Small intestine (tissue), 7 donors: ENCODE data around the gene MTUS2. TPM values are rescaled to one million over a fixed set of nuclear protein-coding genes. Genes with fewer than 3 reads are reported as not detected.
A peak's percentile ranks its signal among the peaks of the same experiment; 100 is the strongest.

Experiments used
- DNase-seq, 2 donors: peaks; one replicate each; pipeline versions ENCODE4 v3.0.0 to v3.0.0-alpha.2; 2013
- FAIRE-seq: peaks from 2 replicates; lab custom pipeline; 2012; peaks lifted over from hg19 to GRCh38; lab: Jason Lieb, UNC
- H3K27ac ChIP-seq, 3 donors: one replicate each; pipeline ENCODE4 v1.5.1; 2013; ENCODE audit warnings: low read length in 2 of 3, mild to moderate bottlenecking in 2 of 3, control low read depth in 1 of 3, inconsistent platforms in 1 of 3, low read depth in 1 of 3, moderate library complexity in 1 of 3
- H3K27me3 ChIP-seq, 3 donors: one replicate each; pipeline ENCODE4 v1.6.1; 2013; ENCODE audit warnings: low read length in 3 of 3, inconsistent platforms in 1 of 3; ENCODE audit not compliant: control insufficient read depth in 3 of 3, insufficient read depth in 3 of 3
- H3K36me3 ChIP-seq, 3 donors: one replicate each; pipeline ENCODE4 v1.6.1; 2013; ENCODE audit warnings: low read length in 3 of 3, inconsistent platforms in 1 of 3, low read depth in 1 of 3, mild to moderate bottlenecking in 1 of 3, moderate library complexity in 1 of 3; ENCODE audit not compliant: control insufficient read depth in 3 of 3, insufficient read depth in 2 of 3
- H3K4me1 ChIP-seq, 3 donors: one replicate each; pipeline ENCODE4 v1.6.1; 2013; ENCODE audit warnings: low read length in 2 of 3, inconsistent platforms in 1 of 3, low read depth in 1 of 3, mild to moderate bottlenecking in 1 of 3, moderate library complexity in 1 of 3; ENCODE audit not compliant: control insufficient read depth in 3 of 3, insufficient read depth in 2 of 3
- H3K4me3 ChIP-seq, 3 donors: one replicate each; pipeline ENCODE4 v1.5.1; 2013; ENCODE audit warnings: low read length in 3 of 3, control low read depth in 1 of 3, inconsistent platforms in 1 of 3, low read depth in 1 of 3, mild to moderate bottlenecking in 1 of 3, moderate library complexity in 1 of 3
- H3K9me3 ChIP-seq, 2 donors: one replicate each; pipeline ENCODE4 v1.6.1; 2013; ENCODE audit warnings: low read depth in 1 of 2, low read length in 1 of 2; ENCODE audit not compliant: control insufficient read depth in 2 of 2, insufficient read depth in 1 of 2
- WGBS, 3 donors: extraction: QIAGEN DNeasy Blood & Tissue Kit; methylation state at CpG; one replicate each; pipeline ENCODE4 v1.1.7; 2013; 5-methylcytosine and 5-hydroxymethylcytosine counted together
- polyA plus RNA-seq, 4 donors: library from polyadenylated mRNA; stranded (reverse) in 3 of 4; unstranded in 1 of 4; fragments of 200-250 nt in 3 of 4; fragments of 120-200 nt in 1 of 4; gene quantifications; one replicate each; pipeline versions ENCODE4 v1.2.1 to v1.2.3, GENCODE V29; 2013
- donor health status: healthy with polysubstance abuse.
- donor health status: control.
- donor health status: control.
- donor health status: Bipolar disorder and iron deficiency.
- donor health status: healthy.

The MTUS2 gene
- polyA plus RNA-seq, 4 donors, result under 0.01 to 0.53 (median 0.22) TPM

DNA sequence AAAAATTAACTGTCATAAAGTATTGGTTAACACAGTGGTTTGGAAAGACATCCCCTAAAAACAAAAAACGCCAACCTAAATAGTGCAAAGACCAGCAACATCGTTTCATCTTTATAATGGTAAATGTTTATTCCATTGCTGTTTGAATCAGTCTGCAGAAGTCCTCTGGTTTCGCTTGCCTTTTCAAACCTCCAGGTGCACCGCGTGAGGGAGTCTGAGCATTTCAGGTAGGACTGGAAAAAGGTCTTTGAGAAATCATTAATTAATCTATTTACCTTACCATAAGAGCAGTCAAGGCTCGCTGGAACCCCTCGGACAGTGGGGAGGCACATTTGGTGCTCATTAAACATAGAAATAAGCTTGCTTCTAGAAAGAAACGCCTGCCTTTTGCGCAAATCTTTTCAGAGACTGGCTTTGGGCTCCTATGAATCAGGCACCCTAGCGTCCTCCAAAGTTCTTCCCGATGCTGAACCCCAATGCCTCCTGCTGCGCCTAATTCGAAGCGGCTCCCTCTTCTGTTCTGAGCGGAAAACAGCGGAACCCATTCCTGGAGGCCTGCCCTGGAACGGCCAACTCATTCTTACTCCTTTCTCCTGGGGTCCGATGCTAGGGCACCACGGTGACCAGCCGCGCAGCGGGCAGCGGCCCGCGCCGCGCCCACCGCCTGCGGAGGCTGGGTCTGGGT, 951 bp upstream of the MTUS2 start:
- WGBS, 3 donors, result 2 to 5% (median 5%) methylated on average over 27 to 29 of the region's 29 CpGs
- Histone ChIP-seq H3K4me1 (no peaks in the 10 kb centered on the region), H3K27ac (no peak overlapping the region), H3K36me3 (no peaks in the 10 kb centered on the region), H3K9me3 (no peaks in the 10 kb centered on the region), H3K4me3 (peak overlapping the region in 1 of 3 donors; percentile 49), H3K27me3 (peaks cover 3 to 43% (median 17%) of the 10 kb centered on the region in 3 donors)
- FAIRE-seq, result no peak
- DNase-seq, result peak; percentile 28 to 37

GRCh38 chr13:28819735-28820098, 422 bp upstream of the MTUS2 start:
- peaks cover 3 to 43% (median 17%) of the 10 kb centered on the region in 3 donors for H3K27me3 ChIP-seq
- FAIRE-seq (no peak), DNase-seq (peak; percentile 46 to 69)
- H3K4me3 ChIP-seq, result peak overlapping the region in 1 of 3 donors; percentile 49
- no peaks in the 10 kb centered on the region for H3K36me3 ChIP-seq
- WGBS, 3 donors, result 0% methylated on average over 16 to 53 of the region's 55 CpGs; no CpG with 5 or more reads in 1 of the 3 donors
- no peaks in the 10 kb centered on the region for H3K9me3 ChIP-seq
- H3K4me1 ChIP-seq, result no peaks in the 10 kb centered on the region
- H3K27ac ChIP-seq, result no peak overlapping the region

GRCh38 chr13:28822151-28822550, 2.0 kb downstream of the MTUS2 start:
- Histone ChIP-seq H3K4me3 (no peak overlapping the region), H3K9me3 (no peaks in the 10 kb centered on the region), H3K27ac (no peak overlapping the region), H3K27me3 (peaks cover 3 to 41% (median 17%) of the 10 kb centered on the region in 3 donors), H3K36me3 (no peaks in the 10 kb centered on the region), H3K4me1 (no peaks in the 10 kb centered on the region)
- DNase-seq (no peak), FAIRE-seq (no peak)
- 90 to 99% (median 93%) methylated on average over 5 of the region's 5 CpGs for WGBS, 3 donors

- Histone ChIP-seq H3K4me1 (no peaks in the 10 kb centered on the region), H3K27me3 (peaks cover under 1 to 36% (median 12%) of the 10 kb centered on the region in 3 donors), H3K36me3 (no peaks in the 10 kb centered on the region), H3K27ac (no peak overlapping the region), H3K9me3 (peaks cover 0 to under 1% of the 10 kb centered on the region in 2 donors), H3K4me3 (no peak overlapping the region)
- FAIRE-seq (no peak), DNase-seq (no peak)
- WGBS, 3 donors, result 68 to 84% (median 73%) methylated on average over 3 of the region's 3 CpGs
Observed at GRCh38 chr13:28822801-28823200, 2.7 kb downstream of the MTUS2 start.

DNA sequence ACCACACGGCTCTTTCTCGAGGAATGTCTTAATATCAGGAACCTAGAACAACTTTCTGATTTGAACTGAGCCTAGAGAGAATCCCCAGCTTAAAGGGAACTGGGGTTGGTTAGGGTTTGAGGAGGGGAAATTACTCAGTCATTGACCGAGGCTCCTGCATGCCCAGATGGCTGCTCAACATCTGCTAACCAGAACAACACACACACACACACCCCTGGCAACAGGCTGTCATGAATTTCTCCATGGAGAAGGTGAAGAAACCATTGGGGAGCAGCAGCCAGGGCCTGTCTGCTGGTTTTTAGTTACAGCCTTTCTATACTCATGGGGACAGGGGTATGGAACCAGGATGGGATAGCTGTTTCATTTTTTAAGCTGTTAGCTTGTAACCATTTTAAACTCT, 5.2 kb downstream of the MTUS2 start:
- Histone ChIP-seq H3K9me3 (peaks cover 0 to 10% of the 10 kb centered on the region in 2 donors), H3K4me1 (no peaks in the 10 kb centered on the region), H3K4me3 (no peak overlapping the region), H3K27ac (no peak overlapping the region), H3K36me3 (no peaks in the 10 kb centered on the region), H3K27me3 (peaks cover 0 to 19% (median 3%) of the 10 kb centered on the region in 3 donors)
- 79 to 89% (median 81%) methylated on average over 3 of the region's 3 CpGs for WGBS, 3 donors
- no peak for DNase-seq
- no peak for FAIRE-seq

DNA sequence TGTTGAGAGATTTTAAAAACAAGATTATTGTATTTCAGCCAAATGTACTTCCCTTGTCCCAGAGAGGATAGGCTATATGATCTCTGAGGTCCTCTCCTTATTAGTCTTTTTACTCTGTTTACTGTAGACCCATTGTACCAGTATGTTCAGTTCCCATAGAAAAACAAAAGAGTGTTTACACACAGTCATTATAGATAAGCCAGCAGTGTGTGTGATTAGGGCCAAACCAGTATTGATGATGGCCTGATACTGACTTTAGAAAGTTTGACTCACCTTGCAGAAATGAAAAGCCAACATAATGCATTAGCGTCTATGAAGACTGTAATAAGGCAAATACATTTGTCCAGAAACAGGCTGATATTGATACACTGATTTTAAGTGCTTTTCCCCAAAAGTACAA, 6.2 kb downstream of the MTUS2 start:
- Histone ChIP-seq H3K36me3 (no peaks in the 10 kb centered on the region), H3K4me1 (no peaks in the 10 kb centered on the region), H3K9me3 (peaks cover 0 to 10% of the 10 kb centered on the region in 2 donors), H3K27ac (no peak overlapping the region), H3K4me3 (no peak overlapping the region), H3K27me3 (peaks cover 0 to 11% (median 2%) of the 10 kb centered on the region in 3 donors)
- 54 to 88% (median 66%) methylated on average over 1 of the region's 1 CpG for WGBS, 3 donors
- no peak for FAIRE-seq
- no peak for DNase-seq

- Histone ChIP-seq H3K4me1 (no peaks in the 10 kb centered on the region), H3K27me3 (no peaks in the 10 kb centered on the region), H3K4me3 (no peak overlapping the region), H3K36me3 (no peaks in the 10 kb centered on the region), H3K9me3 (peaks cover 0 to 10% of the 10 kb centered on the region in 2 donors), H3K27ac (no peak overlapping the region)
- no peak for FAIRE-seq
- no peak for DNase-seq
Observed at GRCh38 chr13:28830580-28830979, 10.4 kb downstream of the MTUS2 start.

GRCh38 chr13:28831117-28831516, 11.0 kb downstream of the MTUS2 start:
- DNase-seq (no peak), FAIRE-seq (no peak)
- Histone ChIP-seq H3K27ac (no peak overlapping the region), H3K4me3 (no peak overlapping the region), H3K36me3 (no peaks in the 10 kb centered on the region), H3K4me1 (no peaks in the 10 kb centered on the region), H3K9me3 (peaks cover 0 to 10% of the 10 kb centered on the region in 2 donors), H3K27me3 (no peaks in the 10 kb centered on the region)
- WGBS, 3 donors, result 64 to 78% (median 76%) methylated on average over 3 of the region's 3 CpGs

DNA sequence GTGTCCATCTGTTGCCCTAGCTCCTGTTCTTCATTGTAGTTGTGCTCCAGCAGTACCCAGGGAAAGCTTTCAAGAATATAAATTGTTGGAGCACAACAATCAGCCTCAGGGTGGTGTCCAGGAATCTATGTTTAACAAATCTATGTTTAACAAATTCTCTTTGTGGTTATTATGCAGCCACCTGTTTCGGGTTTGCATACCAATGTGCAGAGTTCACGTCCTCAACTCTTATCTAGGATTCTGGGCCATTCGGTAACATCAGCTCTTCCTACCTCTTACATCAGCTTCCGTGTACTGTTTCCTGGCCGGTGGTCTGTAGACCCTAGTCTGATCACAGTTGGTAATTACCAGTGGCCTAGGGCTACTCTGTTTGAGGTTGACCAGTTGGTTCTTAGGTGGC, 17.0 kb downstream of the MTUS2 start:
- H3K9me3 ChIP-seq, result no peaks in the 10 kb centered on the region
- no peak overlapping the region for H3K27ac ChIP-seq
- no peaks in the 10 kb centered on the region for H3K4me1 ChIP-seq
- no peak overlapping the region for H3K4me3 ChIP-seq
- no peak for FAIRE-seq
- H3K27me3 ChIP-seq, result peaks cover 0 to 2% (median 0%) of the 10 kb centered on the region in 3 donors
- H3K36me3 ChIP-seq, result no peaks in the 10 kb centered on the region
- no peak for DNase-seq
- 85 to 89% (median 87%) methylated on average over 5 of the region's 5 CpGs for WGBS, 3 donors
